Activated T-helper 1 cell treated with Interleukin-2 at 50 U/mL for 16 hours (primary cell): Measurements from ENCODE around the gene FAM20C.

Experiments
- DNase-seq: peaks from one replicate; pipeline ENCODE4 v3.0.0-alpha.2; 2020; ENCODE audit warnings: low read depth

FAM20C gene

GRCh38 chr7:159370-160270, 32.8 kb upstream of the FAM20C start:
- no peak for DNase-seq

DNA sequence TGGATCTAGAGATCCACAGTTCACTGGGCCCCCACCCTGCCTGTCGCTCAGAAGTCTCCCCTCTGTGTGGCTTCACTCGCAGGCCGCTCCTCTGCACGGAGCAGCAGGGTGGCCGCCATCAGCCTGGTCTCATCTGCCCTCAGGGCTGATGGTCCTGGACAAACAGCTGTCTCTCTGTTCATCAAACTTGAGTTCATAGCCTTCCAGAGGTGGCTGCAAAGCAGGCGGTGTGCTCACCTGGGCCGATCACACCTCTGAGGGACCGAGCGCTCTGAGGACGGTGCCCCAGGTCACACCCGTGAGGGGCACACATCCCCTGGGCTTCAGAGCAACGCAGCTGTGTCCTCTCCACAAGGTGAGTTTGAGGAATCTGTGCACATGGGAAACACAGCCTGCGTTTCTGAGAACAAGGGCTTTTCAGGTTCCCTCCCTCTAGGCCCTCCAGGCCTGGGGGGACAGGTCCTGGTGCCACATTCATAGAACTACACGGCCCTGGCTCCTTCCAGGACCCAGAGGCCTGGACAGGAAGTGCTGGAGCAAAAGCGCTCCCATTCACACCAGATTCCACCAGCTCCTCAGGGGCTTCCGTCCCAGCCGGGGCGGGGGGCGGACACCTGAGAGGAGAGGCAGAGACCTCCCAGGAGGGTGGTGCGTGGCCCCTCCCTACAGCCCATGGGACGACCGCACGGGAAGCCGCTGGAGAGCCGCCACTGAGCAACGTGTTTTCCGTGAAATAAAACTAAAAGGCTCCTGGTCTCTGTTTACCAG, 31.2 kb upstream of the FAM20C start:
- DNase-seq = no peak

- no peak for DNase-seq
These were observed 29.6 kb upstream of the FAM20C start for GRCh38 chr7:162632-163297.

DNA sequence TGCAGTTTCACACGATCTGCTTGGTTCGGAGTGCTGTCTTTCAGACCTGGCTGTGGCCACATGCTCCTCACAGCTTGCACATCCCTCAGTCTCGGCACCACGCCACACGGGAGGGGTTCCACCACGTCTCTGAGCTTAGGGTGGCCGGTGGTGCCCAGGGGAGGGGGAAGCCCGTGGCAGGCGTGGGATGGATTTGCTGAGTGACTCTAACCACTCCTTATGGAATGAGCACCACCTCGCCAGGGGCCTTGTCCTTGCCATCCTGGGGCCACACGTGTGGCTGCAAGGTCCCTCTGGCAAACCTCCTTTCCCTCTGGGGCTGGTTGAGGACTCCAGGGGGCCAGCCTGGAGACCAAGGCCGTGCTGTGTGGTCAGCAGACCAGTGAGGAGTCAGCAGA, 29.1 kb upstream of the FAM20C start:
- DNase-seq = no peak

GRCh38 chr7:163971-164881, 28.1 kb upstream of the FAM20C start:
- DNase-seq = no peak

- DNase-seq = no peak
These were observed 27.3 kb upstream of the FAM20C start for GRCh38 chr7:164882-165660.

DNA sequence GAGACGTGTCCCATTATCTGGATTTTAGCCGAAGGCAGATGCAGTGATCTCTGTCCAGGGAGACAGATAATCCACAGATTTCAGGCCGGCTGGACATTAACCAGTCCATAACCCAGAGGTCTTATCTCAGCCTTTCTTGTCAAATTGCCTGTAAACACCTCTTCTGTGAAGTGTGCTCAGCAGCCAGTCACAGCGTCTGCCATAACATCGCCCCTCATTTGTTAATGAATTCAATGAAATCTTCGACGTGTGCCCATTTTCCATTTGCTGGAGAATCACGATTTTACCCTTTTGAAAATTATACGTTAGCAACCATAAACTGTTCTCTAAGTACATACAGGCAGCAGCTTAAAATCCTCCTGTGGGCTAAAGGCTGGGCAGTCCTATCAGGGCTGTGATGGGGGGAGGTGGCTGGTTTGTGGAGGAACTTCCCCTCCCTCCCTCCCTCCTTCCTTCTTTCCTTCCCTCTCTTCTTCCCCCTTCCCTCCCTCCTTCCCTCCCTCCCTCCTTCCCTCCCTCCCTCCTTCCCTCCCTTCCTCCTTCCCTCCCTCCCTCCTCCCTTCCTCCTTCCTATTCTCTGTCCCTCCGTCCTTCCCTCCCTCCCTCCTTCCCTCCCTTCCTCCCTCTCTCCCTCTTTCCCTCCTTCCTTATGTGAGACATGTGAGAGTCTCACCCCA, 26.6 kb upstream of the FAM20C start:
- DNase-seq = no peak

GRCh38 chr7:166338-167060, 25.9 kb upstream of the FAM20C start:
- DNase-seq = no peak

DNA sequence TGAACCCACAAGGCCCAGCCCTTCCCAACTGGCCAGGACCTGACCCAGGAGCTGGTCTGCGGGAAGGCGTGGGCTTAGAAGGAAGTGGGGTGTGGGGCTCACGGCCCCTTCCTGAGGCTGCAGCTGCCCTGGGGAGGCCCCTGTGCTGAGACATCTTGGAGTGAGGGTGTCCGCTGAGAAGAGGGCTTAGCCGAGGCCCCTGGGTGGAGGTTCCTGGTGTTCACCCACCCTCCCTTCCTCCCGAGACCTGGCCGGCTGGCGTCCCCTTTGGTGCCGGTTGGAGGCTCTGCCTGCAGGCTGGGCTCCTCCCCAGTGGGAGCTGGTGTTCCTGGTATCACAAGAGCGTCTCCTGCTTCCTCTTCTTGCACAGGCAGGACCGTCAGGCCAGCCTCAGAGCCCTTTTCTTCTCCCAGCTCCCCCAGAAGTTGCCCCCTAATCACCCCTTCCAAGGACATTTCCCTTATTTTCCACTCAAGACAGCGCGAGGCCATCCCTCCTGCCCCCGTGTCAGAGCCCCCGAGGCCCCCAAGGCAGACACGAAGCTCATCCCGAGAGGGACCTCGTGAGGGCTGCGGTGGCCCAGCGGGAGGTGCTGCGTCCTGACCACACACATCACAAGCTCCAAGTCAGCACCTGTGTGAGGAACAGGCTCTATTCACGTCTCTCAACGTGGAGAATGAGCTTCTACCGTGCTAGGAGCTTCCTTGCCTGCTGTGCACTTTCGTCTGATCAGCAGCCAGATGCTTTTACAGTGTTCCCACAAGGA, 25.1 kb upstream of the FAM20C start:
- DNase-seq = no peak

GRCh38 chr7:167976-168791, 24.2 kb upstream of the FAM20C start:
- no peak for DNase-seq

DNA sequence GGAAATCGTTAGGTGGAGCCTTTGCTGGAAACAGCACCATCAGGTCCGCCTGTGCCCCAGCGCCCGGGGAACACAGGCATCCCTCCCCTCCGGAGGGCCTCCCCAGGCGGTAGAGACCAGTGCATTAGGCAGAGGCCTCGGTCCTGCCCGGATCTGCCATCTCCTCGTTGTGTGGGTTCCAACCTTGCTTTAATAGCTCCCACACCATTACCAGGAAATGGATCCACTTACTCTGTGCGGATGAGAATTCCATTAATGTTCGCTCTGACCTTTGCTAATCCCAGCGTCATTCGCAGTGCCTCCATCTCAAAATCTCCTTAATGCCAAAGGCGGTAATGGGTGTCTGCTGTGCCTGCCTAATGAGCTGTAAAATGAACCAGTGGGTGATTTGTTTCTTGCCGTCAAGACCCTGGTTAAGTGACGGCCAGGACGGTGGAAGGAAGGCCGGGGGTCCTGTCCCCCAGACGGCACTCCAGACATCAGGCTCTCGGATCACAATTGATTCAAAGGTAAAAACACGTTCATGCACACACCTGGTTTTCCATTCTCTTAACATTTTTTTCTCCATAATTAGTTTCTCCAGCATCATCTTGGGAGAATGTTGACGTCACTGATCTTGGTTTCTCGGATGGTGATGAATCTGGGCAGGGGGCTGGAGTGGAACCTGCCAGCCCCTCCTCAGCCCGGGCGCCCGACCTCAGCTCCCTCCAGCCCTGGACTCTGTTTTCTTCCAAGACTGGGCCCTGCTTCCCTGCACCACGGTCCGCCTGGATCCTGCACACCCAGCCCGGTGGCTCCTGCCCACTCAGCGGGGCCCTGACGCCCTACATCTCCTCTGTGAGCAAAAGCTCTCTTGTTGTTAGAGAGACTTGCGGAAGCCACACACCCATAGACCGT, 22.8 kb upstream of the FAM20C start:
- no peak for DNase-seq

DNA sequence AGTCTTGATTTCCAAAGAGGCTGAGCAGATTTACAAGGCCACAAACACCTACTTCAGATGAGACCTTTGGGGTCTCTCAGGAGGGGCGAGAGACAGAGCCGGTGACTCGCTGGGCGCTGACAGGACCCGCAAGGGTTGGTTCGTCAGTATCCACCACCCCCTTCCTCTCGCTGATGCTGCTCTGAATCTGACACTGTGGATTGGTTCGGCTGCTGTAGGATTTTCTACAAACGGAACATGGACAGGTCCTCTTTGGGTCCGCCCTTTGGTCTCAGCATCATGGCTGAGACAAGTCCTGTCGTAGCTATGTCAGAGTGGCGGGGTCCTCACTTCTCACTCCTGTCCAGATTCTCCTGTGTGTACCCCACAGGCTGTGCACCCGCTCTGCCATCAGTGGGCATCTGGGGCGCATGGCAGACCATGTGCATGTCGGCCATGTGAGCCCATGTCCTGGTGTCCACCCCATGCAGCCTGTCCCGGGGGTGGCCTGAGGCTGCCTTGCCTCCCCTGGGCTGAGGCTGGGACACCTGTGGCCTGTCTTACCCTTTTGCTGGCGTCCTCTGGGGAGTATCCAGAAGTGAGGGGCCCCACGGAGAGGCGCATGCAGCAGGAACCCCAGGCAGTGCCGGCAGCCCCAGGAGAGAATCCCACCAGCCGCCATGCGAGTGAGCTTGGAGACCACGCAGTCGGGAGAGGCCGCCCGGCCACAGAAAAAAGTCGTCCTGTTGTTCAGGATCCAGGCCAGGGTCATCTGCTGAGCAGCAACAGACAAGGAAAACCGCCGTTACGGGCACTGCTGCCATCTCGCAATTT, 21.6 kb upstream of the FAM20C start:
- no peak for DNase-seq

- no peak for DNase-seq
These were observed 20.9 kb upstream of the FAM20C start for GRCh38 chr7:171364-171904.

- DNase-seq = no peak
These were observed 20.4 kb upstream of the FAM20C start for GRCh38 chr7:171912-172515.

DNA sequence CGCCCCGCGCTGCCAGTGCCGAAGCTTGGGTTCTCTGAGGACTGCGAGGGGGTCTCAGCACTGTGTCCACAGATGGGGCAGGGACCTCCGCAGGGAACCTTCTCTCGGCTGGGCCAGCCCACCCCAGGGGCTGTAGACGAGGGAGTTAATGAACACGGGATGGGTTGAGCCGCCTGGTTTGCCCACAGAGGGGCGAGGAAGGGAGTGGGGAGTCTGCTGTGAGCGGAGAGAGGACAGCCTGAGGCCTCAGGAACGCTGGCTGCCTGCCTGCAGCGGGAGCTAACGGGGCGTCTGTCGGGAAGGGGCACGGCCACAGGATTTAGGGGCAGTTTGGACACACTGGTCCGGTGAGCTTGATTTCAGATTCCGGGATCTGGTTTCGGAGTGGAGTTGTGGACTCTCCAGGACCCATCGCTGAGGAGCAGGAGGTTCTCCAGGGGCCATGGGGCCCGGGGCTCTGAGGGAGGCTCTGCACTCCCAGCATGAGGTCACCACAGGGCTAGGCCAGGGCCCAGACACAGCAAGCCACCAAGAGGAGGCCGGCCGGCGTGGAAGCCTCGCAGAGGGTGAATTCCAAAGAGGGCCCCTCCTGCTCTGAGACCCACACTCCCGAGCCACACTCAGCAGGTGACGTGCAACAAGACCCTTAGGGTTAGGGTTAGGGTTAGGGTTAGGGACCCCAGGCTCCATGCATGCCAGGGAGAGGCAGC, 19.0 kb upstream of the FAM20C start:
- DNase-seq = no peak
